HG03565 (cell line): ENCODE data around the gene MORC1.
"Not testable (repeated sequence)": the region's sequence is repeated elsewhere in the genome, so short reads cannot be mapped to it uniquely, and the experiment has no call there.

Source experiments
- ATAC-seq: cut with Tn5 transposase; IDR thresholded peaks from one replicate; pipeline ENCODE4 v1.9.1; 2021; ENCODE audit warnings: mild to moderate bottlenecking, moderate library complexity; ENCODE audit not compliant: unreplicated experiment

Gene MORC1

GRCh38 chr3:109112946-109113760 lies 4.8 kb downstream of the MORC1 start:
- no peak for ATAC-seq

GRCh38 chr3:109109574-109109973 lies 8.4 kb downstream of the MORC1 start:
- no peak for ATAC-seq

- ATAC-seq = no peak
Measured at GRCh38 chr3:109098079-109098644, 19.8 kb downstream of the MORC1 start.

- no peak for ATAC-seq
Measured at GRCh38 chr3:109095166-109095565, 22.8 kb downstream of the MORC1 start.

- no peak for ATAC-seq
Measured at GRCh38 chr3:109093561-109093960, 24.4 kb downstream of the MORC1 start.

- no peak for ATAC-seq
Measured at GRCh38 chr3:109091846-109092245, 26.1 kb downstream of the MORC1 start.

- no peak for ATAC-seq
Measured at GRCh38 chr3:109089265-109089664, 28.7 kb downstream of the MORC1 start.

GRCh38 chr3:109081746-109082510 lies 36.0 kb downstream of the MORC1 start:
- peak; percentile 97 for ATAC-seq

GRCh38 chr3:109080090-109080489 lies 37.8 kb downstream of the MORC1 start:
- ATAC-seq = not testable (repeated sequence)

GRCh38 chr3:109073116-109073515 lies 44.8 kb downstream of the MORC1 start:
- ATAC-seq = no peak

- peak; percentile 75 for ATAC-seq
Measured at GRCh38 chr3:109072194-109072593, 45.7 kb downstream of the MORC1 start.

GRCh38 chr3:109071350-109072142 lies 46.4 kb downstream of the MORC1 start:
- ATAC-seq = no peak

- ATAC-seq = no peak
Measured at GRCh38 chr3:109070211-109070610, 47.7 kb downstream of the MORC1 start.

- ATAC-seq = no peak
Measured at GRCh38 chr3:109066864-109067263, 51.1 kb downstream of the MORC1 start.

GRCh38 chr3:109059264-109059663 lies 58.7 kb downstream of the MORC1 start:
- ATAC-seq = peak; percentile 90

- ATAC-seq = no peak
Measured at GRCh38 chr3:109057616-109058015, 60.3 kb downstream of the MORC1 start.

- no peak for ATAC-seq
Measured at GRCh38 chr3:109057056-109057455, 60.9 kb downstream of the MORC1 start.

- ATAC-seq = peak; percentile 66
Measured at GRCh38 chr3:109050591-109051167, 67.3 kb downstream of the MORC1 start.

GRCh38 chr3:109047366-109047765 lies 70.6 kb downstream of the MORC1 start:
- no peak for ATAC-seq

GRCh38 chr3:109045271-109046040 lies 72.5 kb downstream of the MORC1 start:
- ATAC-seq = no peak
